Smooth muscle cell (in vitro differentiated cells): ENCODE data around the gene NUP214. TPM values are rescaled to one million over a fixed set of nuclear protein-coding genes. Genes with fewer than 3 reads are reported as not detected.

ENCODE experiments used
- DNase-seq: peaks from one replicate; lab custom pipeline; 2025; ENCODE audit not compliant: unreplicated experiment; lab: John Stamatoyannopoulos, UW
- H2AFZ ChIP-seq: fragments of 200-600 bp; sonication (generic); 2 replicates; pipeline ENCODE4 v1.6.0; 2016; ENCODE audit warnings: antibody characterized with exemption, low read depth, mild to moderate bottlenecking
- H3F3A ChIP-seq: fragments of 200-600 bp; sonication (generic); 2 replicates; pipeline ENCODE4 v1.6.0; 2017; ENCODE audit warnings: antibody characterized with exemption, low read depth
- H3K27ac ChIP-seq: fragments of 200-600 bp; sonication (generic); 2 replicates; pipeline ENCODE4 v1.5.1; 2016; ENCODE audit warnings: low read depth, mild to moderate bottlenecking
- H3K27me3 ChIP-seq: fragments of 200-600 bp; sonication (generic); 2 replicates; pipeline ENCODE4 v1.6.1; 2016; ENCODE audit warnings: low read depth, mild to moderate bottlenecking
- H3K36me3 ChIP-seq: fragments of 200-600 bp; sonication (generic); 2 replicates; pipeline ENCODE4 v1.5.1; 2016; ENCODE audit warnings: low read depth
- H3K4me1 ChIP-seq: fragments of 200-600 bp; sonication (generic); 2 replicates; pipeline ENCODE4 v1.5.1; 2016; ENCODE audit warnings: low read depth
- H3K4me2 ChIP-seq: fragments of 200-600 bp; sonication (generic); 2 replicates; pipeline ENCODE4 v1.6.0; 2016; ENCODE audit warnings: mild to moderate bottlenecking
- H3K4me3 ChIP-seq: fragments of 200-600 bp; sonication (generic); 2 replicates; pipeline ENCODE4 v1.5.1; 2016; ENCODE audit warnings: mild to moderate bottlenecking
- H3K79me2 ChIP-seq: fragments of 200-600 bp; sonication (generic); 2 replicates; pipeline ENCODE4 v1.6.0; 2016; ENCODE audit warnings: low read depth, mild to moderate bottlenecking
- H3K9ac ChIP-seq: fragments of 200-600 bp; sonication (generic); 2 replicates; pipeline ENCODE4 v1.6.0; 2016; ENCODE audit warnings: low read depth
- H3K9me3 ChIP-seq: fragments of 200-600 bp; sonication (generic); replicated peaks from 2 replicates; pipeline ENCODE4 v1.5.1; 2016; ENCODE audit warnings: low read depth
- H4K20me1 ChIP-seq: fragments of 200-600 bp; sonication (generic); 2 replicates; pipeline ENCODE4 v1.6.0; 2016; ENCODE audit warnings: low read depth
- WGBS: methylation state at CpG from one replicate; pipeline ENCODE4 v1.1.7; 2016; ENCODE audit warnings: low lambda C conversion rate; 5-methylcytosine and 5-hydroxymethylcytosine counted together
- polyA plus RNA-seq: library from polyadenylated mRNA; unstranded; fragments of >200 nt; fragmentation: Nextera tagmentation; extraction: Ambion mirVana; gene quantifications from 2 replicates; pipeline ENCODE4 v1.2.1, GENCODE V29; 2016
- total RNA-seq: library from RNA; depleted of rRNA; stranded (reverse); fragments of >200 nt; gene quantifications from 2 replicates; pipeline ENCODE4 v1.2.3, GENCODE V29; 2014
- TF ChIP-seq, protein P1 (sequence below): fragments of 200-600 bp; sonication (generic); IDR thresholded peaks from 2 replicates; pipeline ENCODE4 v1.5.1; 2017; ENCODE audit warnings: borderline replicate concordance, mild to moderate bottlenecking, antibody characterized with exemption; ENCODE audit not compliant: insufficient read depth, poor library complexity, severe bottlenecking

Gene NUP214
- total and polyA plus RNA-seq, 2 experiments from 2014 or later, result 13.9 to 44.7 TPM

DNA sequence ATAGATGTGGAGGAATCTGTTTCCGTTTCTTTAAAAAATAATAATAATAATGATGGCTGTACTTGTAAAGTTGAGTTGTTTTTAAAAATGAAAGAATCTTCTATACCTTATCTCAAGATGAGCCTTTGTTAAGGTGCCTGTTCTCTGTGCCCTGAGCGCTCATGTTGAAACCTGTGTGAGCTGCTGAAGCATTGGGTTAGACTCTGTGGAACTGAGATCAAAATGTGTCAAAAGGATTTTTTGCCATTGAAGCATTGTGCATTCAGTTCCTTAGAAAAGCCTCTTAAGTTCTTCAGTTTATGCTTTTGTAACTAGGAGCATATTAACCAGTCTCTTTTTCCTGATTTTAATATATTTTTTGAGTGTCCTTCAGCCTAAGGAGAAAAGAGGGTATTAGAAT, 67.7 kb downstream of the NUP214 start:
- Histone ChIP-seq H2AFZ (no peak overlapping the region), H3K79me2 (no peaks in the 10 kb centered on the region), H3K4me2 (no peak overlapping the region), H3K27me3 (no peaks in the 10 kb centered on the region), H3K4me3 (no peak overlapping the region), H3K27ac (no peak overlapping the region), H3K9me3 (no peaks in the 10 kb centered on the region), H4K20me1 (peaks cover 3% of the 10 kb centered on the region), H3K4me1 (no peaks in the 10 kb centered on the region), H3K36me3 (peaks cover 13% of the 10 kb centered on the region), H3F3A (no peaks in the 10 kb centered on the region), H3K9ac (no peak overlapping the region)
- no peak for DNase-seq
- WGBS, result 100% methylated on average over 2 of the region's 2 CpGs
- TF ChIP-seq, protein P1, sequence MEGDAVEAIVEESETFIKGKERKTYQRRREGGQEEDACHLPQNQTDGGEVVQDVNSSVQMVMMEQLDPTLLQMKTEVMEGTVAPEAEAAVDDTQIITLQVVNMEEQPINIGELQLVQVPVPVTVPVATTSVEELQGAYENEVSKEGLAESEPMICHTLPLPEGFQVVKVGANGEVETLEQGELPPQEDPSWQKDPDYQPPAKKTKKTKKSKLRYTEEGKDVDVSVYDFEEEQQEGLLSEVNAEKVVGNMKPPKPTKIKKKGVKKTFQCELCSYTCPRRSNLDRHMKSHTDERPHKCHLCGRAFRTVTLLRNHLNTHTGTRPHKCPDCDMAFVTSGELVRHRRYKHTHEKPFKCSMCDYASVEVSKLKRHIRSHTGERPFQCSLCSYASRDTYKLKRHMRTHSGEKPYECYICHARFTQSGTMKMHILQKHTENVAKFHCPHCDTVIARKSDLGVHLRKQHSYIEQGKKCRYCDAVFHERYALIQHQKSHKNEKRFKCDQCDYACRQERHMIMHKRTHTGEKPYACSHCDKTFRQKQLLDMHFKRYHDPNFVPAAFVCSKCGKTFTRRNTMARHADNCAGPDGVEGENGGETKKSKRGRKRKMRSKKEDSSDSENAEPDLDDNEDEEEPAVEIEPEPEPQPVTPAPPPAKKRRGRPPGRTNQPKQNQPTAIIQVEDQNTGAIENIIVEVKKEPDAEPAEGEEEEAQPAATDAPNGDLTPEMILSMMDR, result no peak

DNA sequence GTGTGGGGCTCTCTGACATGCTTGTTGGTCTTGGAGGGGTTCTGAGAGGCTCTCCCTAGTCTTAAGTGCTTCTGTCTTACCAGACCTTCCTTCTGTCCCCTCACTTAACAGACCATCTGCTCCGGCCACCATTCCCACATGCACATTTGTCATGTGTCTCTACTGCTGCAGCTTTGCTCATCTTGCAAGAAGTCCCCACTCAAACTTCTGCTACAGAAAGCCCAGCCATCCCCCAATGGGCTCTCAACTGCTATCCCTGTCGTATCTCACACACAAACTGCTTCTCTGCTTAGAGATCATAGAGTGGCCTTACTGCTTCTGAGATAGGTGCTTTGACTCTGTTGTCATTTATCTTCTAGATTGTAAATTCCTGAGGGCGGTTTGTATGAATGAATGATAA, 69.4 kb downstream of the NUP214 start:
- Histone ChIP-seq H3K9me3 (no peaks in the 10 kb centered on the region), H3K9ac (no peak overlapping the region), H3K4me3 (no peak overlapping the region), H3K4me1 (no peaks in the 10 kb centered on the region), H3F3A (no peaks in the 10 kb centered on the region), H3K4me2 (no peak overlapping the region), H2AFZ (no peak overlapping the region), H3K27ac (no peak overlapping the region), H4K20me1 (peaks cover 3% of the 10 kb centered on the region), H3K36me3 (peaks cover 7% of the 10 kb centered on the region), H3K27me3 (no peaks in the 10 kb centered on the region), H3K79me2 (no peaks in the 10 kb centered on the region)
- DNase-seq, result no peak
- 89% methylated on average over 3 of the region's 3 CpGs for WGBS
- TF ChIP-seq, protein P1, result no peak

DNA sequence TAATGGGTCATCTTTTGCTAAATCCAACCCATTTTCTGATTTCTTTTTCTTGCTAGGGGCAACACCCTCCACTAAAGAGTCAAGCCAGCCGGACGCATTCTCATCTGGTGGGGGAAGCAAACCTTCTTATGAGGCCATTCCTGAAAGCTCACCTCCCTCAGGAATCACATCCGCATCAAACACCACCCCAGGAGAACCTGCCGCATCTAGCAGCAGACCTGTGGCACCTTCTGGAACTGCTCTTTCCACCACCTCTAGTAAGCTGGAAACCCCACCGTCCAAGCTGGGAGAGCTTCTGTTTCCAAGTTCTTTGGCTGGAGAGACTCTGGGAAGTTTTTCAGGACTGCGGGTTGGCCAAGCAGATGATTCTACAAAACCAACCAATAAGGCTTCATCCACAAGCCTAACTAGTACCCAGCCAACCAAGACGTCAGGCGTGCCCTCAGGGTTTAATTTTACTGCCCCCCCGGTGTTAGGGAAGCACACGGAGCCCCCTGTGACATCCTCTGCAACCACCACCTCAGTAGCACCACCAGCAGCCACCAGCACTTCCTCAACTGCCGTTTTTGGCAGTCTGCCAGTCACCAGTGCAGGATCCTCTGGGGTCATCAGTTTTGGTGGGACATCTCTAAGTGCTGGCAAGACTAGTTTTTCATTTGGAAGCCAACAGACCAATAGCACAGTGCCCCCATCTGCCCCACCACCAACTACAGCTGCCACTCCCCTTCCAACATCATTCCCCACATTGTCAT, 72.0 kb downstream of the NUP214 start:
- Histone ChIP-seq H3F3A (no peaks in the 10 kb centered on the region), H2AFZ (no peak overlapping the region), H3K4me2 (no peak overlapping the region), H3K27ac (no peak overlapping the region), H4K20me1 (peaks cover 3% of the 10 kb centered on the region), H3K9ac (no peak overlapping the region), H3K4me1 (no peaks in the 10 kb centered on the region), H3K4me3 (no peak overlapping the region), H3K27me3 (no peaks in the 10 kb centered on the region), H3K79me2 (no peaks in the 10 kb centered on the region), H3K36me3 (peaks cover 7% of the 10 kb centered on the region), H3K9me3 (no peaks in the 10 kb centered on the region)
- 94% methylated on average over 11 of the region's 11 CpGs for whole genome bisulfite sequencing
- no peak for DNase-seq
- TF ChIP-seq, protein P1, result no peak

DNA sequence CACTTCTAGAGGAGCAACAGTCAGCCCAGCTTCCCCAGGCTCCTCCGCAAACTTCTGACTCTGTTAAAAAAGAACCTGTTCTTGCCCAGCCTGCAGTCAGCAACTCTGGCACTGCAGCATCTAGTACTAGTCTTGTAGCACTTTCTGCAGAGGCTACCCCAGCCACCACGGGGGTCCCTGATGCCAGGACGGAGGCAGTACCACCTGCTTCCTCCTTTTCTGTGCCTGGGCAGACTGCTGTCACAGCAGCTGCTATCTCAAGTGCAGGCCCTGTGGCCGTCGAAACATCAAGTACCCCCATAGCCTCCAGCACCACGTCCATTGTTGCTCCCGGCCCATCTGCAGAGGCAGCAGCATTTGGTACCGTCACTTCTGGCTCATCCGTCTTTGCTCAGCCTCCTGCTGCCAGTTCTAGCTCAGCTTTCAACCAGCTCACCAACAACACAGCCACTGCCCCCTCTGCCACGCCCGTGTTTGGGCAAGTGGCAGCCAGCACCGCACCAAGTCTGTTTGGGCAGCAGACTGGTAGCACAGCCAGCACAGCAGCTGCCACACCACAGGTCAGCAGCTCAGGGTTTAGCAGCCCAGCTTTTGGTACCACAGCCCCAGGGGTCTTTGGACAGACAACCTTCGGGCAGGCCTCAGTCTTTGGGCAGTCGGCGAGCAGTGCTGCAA, 72.8 kb downstream of the NUP214 start:
- no peak overlapping the region for H3K27ac ChIP-seq
- H3K36me3 ChIP-seq, result peaks cover 11% of the 10 kb centered on the region
- no peaks in the 10 kb centered on the region for H3K27me3 ChIP-seq
- WGBS, result 96% methylated on average over 15 of the region's 15 CpGs
- no peaks in the 10 kb centered on the region for H3F3A ChIP-seq
- H3K79me2 ChIP-seq, result no peaks in the 10 kb centered on the region
- no peak overlapping the region for H3K4me2 ChIP-seq
- TF ChIP-seq, protein P1, result no peak
- H4K20me1 ChIP-seq, result peaks cover 3% of the 10 kb centered on the region
- no peak overlapping the region for H2AFZ ChIP-seq
- H3K4me1 ChIP-seq, result no peaks in the 10 kb centered on the region
- no peaks in the 10 kb centered on the region for H3K9me3 ChIP-seq
- no peak overlapping the region for H3K4me3 ChIP-seq
- DNase-seq, result no peak
- no peak overlapping the region for H3K9ac ChIP-seq
